Activated CD4-positive, alpha-beta T cell treated with anti-CD3 and anti-CD28 coated beads, Interleukin-2, amount 10 ng/mL, durations not matched to agents 7 days and 5 days (primary cell): ENCODE results near the gene SMARCD3. TPM values are rescaled to one million over a fixed set of nuclear protein-coding genes. Genes with fewer than 3 reads are reported as not detected.

Experiments
- CTCF ChIA-PET: fragments of 350-600 bp; sonication (Branson Sonifier 250); formaldehyde crosslinking; loops from one replicate; lab custom pipeline; 2021; ENCODE audit warnings: antibody characterized with exemption; lab: Charles Lee
- POLR2A ChIA-PET: fragments of 350-600 bp; sonication (Branson Sonifier 250); formaldehyde crosslinking; loops from one replicate; lab custom pipeline; 2021; ENCODE audit warnings: antibody characterized with exemption; lab: Charles Lee
- DNase-seq: peaks from one replicate; pipeline ENCODE4 v3.0.0-alpha.2; 2020
- H3K27ac Mint-ChIP-seq: one replicate; pipeline ENCODE4 v1.8.0; 2021; ENCODE audit warnings: mild to moderate bottlenecking, moderate library complexity, mixed read lengths
- H3K27me3 Mint-ChIP-seq: one replicate; pipeline ENCODE4 v1.8.0; 2021; ENCODE audit warnings: mixed read lengths
- H3K36me3 Mint-ChIP-seq: one replicate; pipeline ENCODE4 v1.8.0; 2021; ENCODE audit warnings: low read depth, mixed read lengths
- H3K4me1 Mint-ChIP-seq: one replicate; pipeline ENCODE4 v1.8.0; 2021; ENCODE audit warnings: mixed read lengths
- H3K4me3 Mint-ChIP-seq: one replicate; pipeline ENCODE4 v1.8.0; 2021; ENCODE audit warnings: mild to moderate bottlenecking, moderate library complexity, mixed read lengths
- H3K9me3 Mint-ChIP-seq: one replicate; pipeline ENCODE4 v1.8.0; 2021; ENCODE audit warnings: mixed read lengths
- total RNA-seq, 2 experiments: library from RNA; stranded (reverse); gene quantifications; one replicate each; pipeline ENCODE4 v1.2.3, GENCODE V29; 2021

Gene SMARCD3
- total RNA-seq, 2 experiments from 2014 or later: 2.0 to 2.5 TPM

- ChIA-PET CTCF (interaction anchor here (1.3 to 2.1 kb wide), 3 partner anchors 8 to 69 kb away, joined by 3 to 13 read pairs (median 4); no protein-coding TSS in a partner anchor), POLR2A (no interaction called here)
- Mint-ChIP-seq H3K4me3 (no peak overlapping the region), H3K36me3 (no peaks in the 10 kb centered on the region), H3K9me3 (no peaks in the 10 kb centered on the region), H3K27ac (no peak overlapping the region), H3K4me1 (peaks cover 17% of the 10 kb centered on the region), H3K27me3 (peaks cover 70% of the 10 kb centered on the region)
- DNase-seq: no peak
Measured at GRCh38 chr7:151251328-151251688, 2.8 kb upstream of the SMARCD3 start.

- Mint-ChIP-seq H3K4me3 (no peak overlapping the region), H3K36me3 (no peaks in the 10 kb centered on the region), H3K4me1 (peaks cover 23% of the 10 kb centered on the region), H3K27me3 (peaks cover 74% of the 10 kb centered on the region), H3K9me3 (no peaks in the 10 kb centered on the region), H3K27ac (no peak overlapping the region)
- DNase-seq: no peak
- ChIA-PET CTCF (interaction anchor here (1.3 to 1.5 kb wide), 2 partner anchors 37 to 68 kb away, joined by 3 to 4 read pairs; no protein-coding TSS in a partner anchor), POLR2A (no interaction called here)
Measured at GRCh38 chr7:151250181-151251132, 2.0 kb upstream of the SMARCD3 start.

GRCh38 chr7:151249732-151250072, 1.2 kb upstream of the SMARCD3 start:
- H3K9me3 Mint-ChIP-seq: no peaks in the 10 kb centered on the region

GRCh38 chr7:151249034-151249731, 689 bp upstream of the SMARCD3 start:
- H3K4me3 Mint-ChIP-seq: peak overlapping the region; percentile 24
- peak; percentile 26 for DNase-seq
- H3K9me3 Mint-ChIP-seq: no peaks in the 10 kb centered on the region
- ChIA-PET CTCF (no interaction called here), POLR2A (no interaction called here)
- no peak overlapping the region for H3K27ac Mint-ChIP-seq
- peaks cover 32% of the 10 kb centered on the region for H3K4me1 Mint-ChIP-seq
- H3K27me3 Mint-ChIP-seq: peaks cover 73% of the 10 kb centered on the region
- H3K36me3 Mint-ChIP-seq: no peaks in the 10 kb centered on the region

More at GRCh38 chr7:151249732-151250072, 1.2 kb upstream of the SMARCD3 start:
- peaks cover 27% of the 10 kb centered on the region for H3K4me1 Mint-ChIP-seq
- POLR2A ChIA-PET: no interaction called here
- H3K36me3 Mint-ChIP-seq: no peaks in the 10 kb centered on the region
- CTCF ChIA-PET: no interaction called here
- DNase-seq: no peak
- H3K27ac Mint-ChIP-seq: no peak overlapping the region
- peaks cover 76% of the 10 kb centered on the region for H3K27me3 Mint-ChIP-seq
- no peak overlapping the region for H3K4me3 Mint-ChIP-seq

GRCh38 chr7:151247611-151248345, 716 bp downstream of the SMARCD3 start:
- no peak for DNase-seq
- Mint-ChIP-seq H3K36me3 (no peaks in the 10 kb centered on the region), H3K27ac (no peak overlapping the region), H3K27me3 (peaks cover 62% of the 10 kb centered on the region), H3K9me3 (no peaks in the 10 kb centered on the region), H3K4me1 (peaks cover 46% of the 10 kb centered on the region), H3K4me3 (no peak overlapping the region)
- ChIA-PET POLR2A (no interaction called here), CTCF (interaction anchor here (0.7 to 1.6 kb wide), 6 partner anchors 9 to 132 kb away, joined by 3 to 4 read pairs (median 3); partner anchors contain the start of gene ABCF2)

GRCh38 chr7:151246851-151247580, 1.5 kb downstream of the SMARCD3 start:
- no peak overlapping the region for H3K27ac Mint-ChIP-seq
- no peak overlapping the region for H3K4me3 Mint-ChIP-seq
- CTCF ChIA-PET: interaction anchor here (0.7 to 1.6 kb wide), 6 partner anchors 9 to 131 kb away, joined by 3 to 4 read pairs (median 3); partner anchors contain the start of gene ABCF2
- POLR2A ChIA-PET: no interaction called here
- DNase-seq: no peak
- H3K4me1 Mint-ChIP-seq: peaks cover 45% of the 10 kb centered on the region
- no peaks in the 10 kb centered on the region for H3K9me3 Mint-ChIP-seq
- peaks cover 55% of the 10 kb centered on the region for H3K27me3 Mint-ChIP-seq
- H3K36me3 Mint-ChIP-seq: no peaks in the 10 kb centered on the region

- no peak for DNase-seq
- Mint-ChIP-seq H3K4me1 (peaks cover 45% of the 10 kb centered on the region), H3K36me3 (no peaks in the 10 kb centered on the region), H3K4me3 (no peak overlapping the region), H3K27me3 (peaks cover 53% of the 10 kb centered on the region), H3K9me3 (no peaks in the 10 kb centered on the region), H3K27ac (no peak overlapping the region)
- POLR2A ChIA-PET: no interaction called here
- CTCF ChIA-PET: interaction anchor here (1.0 to 4.7 kb wide), 4 partner anchors 11 to 27 kb away, joined by 3 to 40 read pairs (median 15); partner anchors contain the start of gene ABCF2
Measured at GRCh38 chr7:151246102-151246850, 2.2 kb downstream of the SMARCD3 start.

GRCh38 chr7:151245360-151246101, 3.0 kb downstream of the SMARCD3 start:
- Mint-ChIP-seq H3K27ac (no peak overlapping the region), H3K27me3 (peaks cover 46% of the 10 kb centered on the region), H3K4me1 (peaks cover 43% of the 10 kb centered on the region), H3K36me3 (no peaks in the 10 kb centered on the region), H3K9me3 (no peaks in the 10 kb centered on the region), H3K4me3 (no peak overlapping the region)
- ChIA-PET POLR2A (no interaction called here), CTCF (interaction anchor here (1.0 to 4.7 kb wide), 5 partner anchors 11 to 28 kb away, joined by 3 to 40 read pairs (median 26); partner anchors contain the start of genes ABCF2 and CHPF2)
- DNase-seq: peak; percentile 63

- no peak overlapping the region for H3K27ac Mint-ChIP-seq
- H3K4me1 Mint-ChIP-seq: peaks cover 44% of the 10 kb centered on the region
- peaks cover 2% of the 10 kb centered on the region for H3K36me3 Mint-ChIP-seq
- CTCF ChIA-PET: interaction anchor here (1.0 to 4.7 kb wide), 14 partner anchors 8 to 77 kb away, joined by 3 to 40 read pairs (median 5); partner anchors contain the start of genes ABCF2, CHPF2 and GBX1
- H3K4me3 Mint-ChIP-seq: peak overlapping the region; percentile 7
- H3K27me3 Mint-ChIP-seq: peaks cover 40% of the 10 kb centered on the region
- no peak for DNase-seq
- POLR2A ChIA-PET: no interaction called here
- no peaks in the 10 kb centered on the region for H3K9me3 Mint-ChIP-seq
Measured at GRCh38 chr7:151244841-151245346, 3.6 kb downstream of the SMARCD3 start.

GRCh38 chr7:151244196-151244840, 4.2 kb downstream of the SMARCD3 start:
- peak; percentile 69 for DNase-seq
- Mint-ChIP-seq H3K27me3 (peaks cover 34% of the 10 kb centered on the region), H3K4me3 (peak overlapping the region; percentile 67), H3K4me1 (peaks cover 41% of the 10 kb centered on the region), H3K9me3 (no peaks in the 10 kb centered on the region), H3K36me3 (peaks cover 2% of the 10 kb centered on the region), H3K27ac (peak overlapping the region; percentile 98)
- ChIA-PET CTCF (interaction anchor here (0.6 to 4.7 kb wide), 26 partner anchors 8 to 161 kb away, joined by 3 to 40 read pairs (median 4); partner anchors contain the start of genes ABCF2, CHPF2, GBX1 and NUB1), POLR2A (no interaction called here)
